Vagina (tissue), 2 donors: ENCODE results near the gene TRAF3IP1.

Experiments
- POLR2A ChIP-seq, 2 donors: fragments of 450-650 bp; IDR thresholded peaks; one replicate each; pipeline ENCODE4 v1.6.1; 2017; ENCODE audit warnings: antibody characterized with exemption in 2 of 2, mild to moderate bottlenecking in 2 of 2, moderate library complexity in 2 of 2
- POLR2AphosphoS5 ChIP-seq, 2 donors: sonication (generic); formaldehyde crosslinking; IDR thresholded peaks; one replicate each; pipeline ENCODE4 v1.9.0; 2017; ENCODE audit warnings: antibody characterized with exemption in 2 of 2, mild to moderate bottlenecking in 2 of 2, low read depth in 1 of 2; ENCODE audit not compliant: insufficient read depth in 1 of 2

- TF ChIP-seq POLR2A (IDR thresholded peaks at IDR 0.05) (no peak), POLR2AphosphoS5 (IDR thresholded peaks at IDR 0.05; ENCODE audit: insufficient read depth in 1 of 2, low read depth in 1 of 2) (no peak)
These were observed 49.7 kb upstream of the TRAF3IP1 start for GRCh38 chr2:238270606-238271005.
